RWPE1 (cell line): ENCODE results near the gene RGS8.
"Not testable (repeated sequence)": the region's sequence is repeated elsewhere in the genome, so short reads cannot be mapped to it uniquely, and the experiment has no call there.

Source experiments
- CTCF ChIA-PET: fragments of 350-600 bp; sonication (Branson Sonifier 250); formaldehyde crosslinking; extraction: SDS; loops from one replicate; lab custom pipeline; 2021; lab: Yijun Ruan, JAX
- POLR2A ChIA-PET: fragments of 400-600 bp; formaldehyde crosslinking; extraction: SDS; loops from one replicate; lab custom pipeline; 2020; ENCODE audit warnings: antibody characterized with exemption; ENCODE audit not compliant: low non-redundant PET; lab: Yijun Ruan, JAX
- DNase-seq: peaks from one replicate; pipeline ENCODE4 v3.0.0; 2012; ENCODE audit warnings: low spot score
- H3K27ac ChIP-seq: fragments of 450-650 bp; 2 replicates; pipeline ENCODE4 v1.5.1; 2017
- CTCF ChIP-seq: fragments of 450-650 bp; conservative IDR thresholded peaks from 2 replicates; pipeline ENCODE4 v1.5.1; 2017; ENCODE audit warnings: low read depth, mild to moderate bottlenecking

RGS8 gene

DNA sequence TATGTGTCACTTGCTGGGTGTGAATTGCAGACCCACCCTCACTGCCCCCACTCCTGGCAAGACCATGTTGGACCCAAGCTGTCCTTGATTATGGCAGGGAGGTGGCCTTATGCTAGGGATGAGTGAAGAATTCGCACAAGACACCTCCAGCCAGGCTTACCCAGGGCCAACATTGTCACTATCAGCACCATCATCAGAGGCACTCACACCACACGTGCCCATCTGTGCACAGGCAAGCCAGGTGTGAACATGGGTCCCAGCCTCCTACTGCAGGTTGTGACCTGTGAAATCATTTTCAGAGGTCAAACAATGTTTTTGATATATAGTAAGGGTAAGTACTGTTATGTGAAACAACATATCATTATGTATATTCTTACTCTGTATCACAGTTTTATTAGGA, 20.3 kb upstream of the RGS8 start:
- no peak overlapping the region for H3K27ac ChIP-seq
- POLR2A ChIA-PET = no interaction called here
- CTCF ChIA-PET = no interaction called here
- no peak for DNase-seq
- no peak for TF ChIP-seq CTCF

DNA sequence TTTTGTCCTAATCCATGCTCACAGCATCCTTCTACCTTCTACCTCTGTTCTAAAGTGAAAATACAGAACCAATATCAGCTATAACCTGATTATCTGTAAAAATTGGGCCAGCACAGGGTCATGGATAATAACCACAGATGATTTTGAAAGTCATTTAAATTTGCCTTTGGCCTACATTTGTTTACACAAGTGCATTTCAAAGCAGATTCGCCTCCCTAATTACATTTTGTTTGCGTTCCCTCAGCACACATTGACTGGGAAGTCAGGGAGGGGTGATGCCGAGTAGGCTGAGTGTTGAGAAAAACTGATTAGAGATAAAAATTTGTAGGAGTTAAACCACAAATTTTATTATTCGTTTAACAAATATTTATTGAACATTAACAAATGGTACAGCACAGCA, 19.2 kb upstream of the RGS8 start:
- POLR2A ChIA-PET = no interaction called here
- H3K27ac ChIP-seq = no peak overlapping the region
- CTCF ChIA-PET = no interaction called here
- TF ChIP-seq CTCF = no peak
- no peak for DNase-seq

DNA sequence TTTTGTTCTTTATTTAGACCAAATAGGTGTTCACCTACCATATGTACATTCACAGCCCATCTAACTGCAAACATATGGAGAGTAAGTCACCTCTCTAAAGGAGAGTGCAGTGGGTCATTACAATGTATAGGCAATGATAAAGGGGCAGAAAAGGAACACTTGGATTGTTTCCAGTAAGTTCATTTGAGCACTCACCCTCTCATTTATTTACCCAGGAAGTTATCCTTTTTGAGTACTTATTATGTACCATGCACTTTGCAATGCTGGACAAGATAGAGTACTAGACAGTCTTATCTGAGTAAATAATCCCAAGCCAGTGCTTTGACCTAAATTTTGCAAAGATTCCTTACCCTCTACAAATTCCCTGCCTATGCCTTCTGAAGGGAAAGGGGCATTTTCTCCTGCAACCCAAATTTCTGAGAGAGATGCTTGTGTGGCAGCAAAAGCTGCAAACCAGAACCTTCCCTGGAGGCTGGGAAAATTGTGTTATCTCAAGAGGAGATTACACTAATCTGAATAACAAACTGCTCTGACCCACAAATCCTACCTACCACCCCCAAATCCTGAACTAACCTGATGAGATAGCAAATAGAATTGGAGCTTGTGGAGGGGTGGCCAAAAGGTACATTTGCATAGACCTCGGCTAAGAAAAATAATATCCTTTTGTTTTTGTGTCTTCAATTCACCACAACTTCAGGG, 18.6 kb upstream of the RGS8 start:
- TF ChIP-seq CTCF = no peak
- ChIA-PET CTCF (no interaction called here), POLR2A (no interaction called here)
- DNase-seq = no peak
- H3K27ac ChIP-seq = no peak overlapping the region

- POLR2A ChIA-PET = no interaction called here
- TF ChIP-seq CTCF = no peak
- H3K27ac ChIP-seq = no peak overlapping the region
- CTCF ChIA-PET = interaction anchor here (0.9 to 1.1 kb wide), 2 partner anchors 34 to 99 kb away, joined by 3 read pairs; no protein-coding TSS in a partner anchor
- DNase-seq = no peak
Measured at GRCh38 chr1:182700351-182700709, 15.9 kb upstream of the RGS8 start.

DNA sequence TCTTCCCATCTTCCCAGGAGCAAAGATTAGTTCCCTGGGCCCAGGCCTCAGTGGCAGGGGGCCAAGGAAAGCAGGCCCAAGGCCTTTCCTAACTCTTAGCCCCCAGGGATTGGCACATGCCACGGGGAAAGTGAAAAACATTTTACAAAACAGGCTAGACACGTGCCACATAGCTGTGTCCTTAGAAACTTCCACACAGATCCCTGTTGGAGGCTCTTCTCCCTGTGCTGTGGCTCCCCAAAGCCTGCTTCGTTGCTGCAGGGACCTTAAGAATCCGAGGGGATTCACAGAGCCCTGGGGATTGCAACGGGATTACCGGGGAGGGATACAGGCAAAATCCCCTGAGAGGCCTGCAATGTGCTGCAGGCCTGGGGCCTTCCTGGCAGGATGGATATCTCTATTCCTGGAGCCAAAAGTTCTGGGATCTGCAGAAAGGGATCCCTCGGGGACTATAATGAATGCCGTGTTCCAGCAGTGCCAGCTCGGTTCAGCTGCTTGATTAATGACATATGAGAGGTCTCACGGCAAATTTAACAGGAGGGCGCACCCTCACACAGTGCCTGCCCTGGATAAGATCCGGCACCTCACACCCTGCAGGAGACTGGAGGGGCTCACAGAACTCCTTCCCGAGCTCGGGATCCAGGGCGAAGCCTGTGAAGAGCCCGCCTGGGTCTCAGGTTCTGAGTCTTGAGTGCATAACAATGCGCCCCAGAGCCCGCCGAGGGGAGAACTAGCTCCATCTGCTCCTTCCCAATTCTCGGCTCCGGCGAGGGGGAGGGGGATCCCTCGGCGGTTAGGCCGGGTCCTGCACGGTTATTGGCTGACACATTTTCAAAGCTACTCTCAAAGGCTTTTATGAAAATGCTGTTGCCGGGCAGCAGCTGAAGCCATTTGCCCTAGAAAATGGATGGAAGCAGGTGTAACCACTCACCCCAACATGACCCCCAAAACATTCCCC, 15.3 kb upstream of the RGS8 start:
- CTCF ChIA-PET = interaction anchor here (1.1 kb wide), 1 partner anchor 33 kb away, joined by 3 read pairs; no protein-coding TSS in a partner anchor
- no peak overlapping the region for H3K27ac ChIP-seq
- no peak for TF ChIP-seq CTCF
- no peak for DNase-seq
- POLR2A ChIA-PET = no interaction called here

GRCh38 chr1:182698971-182699370, 14.6 kb upstream of the RGS8 start:
- ChIA-PET CTCF (no interaction called here), POLR2A (no interaction called here)
- no peak for DNase-seq
- TF ChIP-seq CTCF = no peak
- no peak overlapping the region for H3K27ac ChIP-seq

DNA sequence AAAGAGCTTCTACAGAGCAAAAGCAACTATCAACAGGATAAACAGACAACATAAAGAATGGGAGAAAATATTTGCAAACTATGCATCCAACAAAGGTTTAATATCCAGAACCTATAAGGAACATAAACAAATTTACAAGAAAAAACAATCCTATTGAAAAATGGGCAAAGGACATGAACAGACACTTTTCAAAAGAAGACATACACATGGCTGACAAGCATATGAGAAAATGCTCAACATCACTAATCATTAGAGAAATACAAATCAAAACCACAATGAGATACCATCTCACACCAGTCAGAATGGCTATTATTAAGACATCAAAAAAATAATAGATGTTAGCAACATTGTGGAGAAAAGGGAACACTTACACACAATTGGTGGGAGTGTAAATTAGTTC, 8.8 kb upstream of the RGS8 start:
- DNase-seq, POLR2A ChIA-PET, CTCF ChIA-PET, H3K27ac ChIP-seq: not testable (repeated sequence)
